ENCODE measurements around the gene GPR39.

The GPR39 gene

DNA sequence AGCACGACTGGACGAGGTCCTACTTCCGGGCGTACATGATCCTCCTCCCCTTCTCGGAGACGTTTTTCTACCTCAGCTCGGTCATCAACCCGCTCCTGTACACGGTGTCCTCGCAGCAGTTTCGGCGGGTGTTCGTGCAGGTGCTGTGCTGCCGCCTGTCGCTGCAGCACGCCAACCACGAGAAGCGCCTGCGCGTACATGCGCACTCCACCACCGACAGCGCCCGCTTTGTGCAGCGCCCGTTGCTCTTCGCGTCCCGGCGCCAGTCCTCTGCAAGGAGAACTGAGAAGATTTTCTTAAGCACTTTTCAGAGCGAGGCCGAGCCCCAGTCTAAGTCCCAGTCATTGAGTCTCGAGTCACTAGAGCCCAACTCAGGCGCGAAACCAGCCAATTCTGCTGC lies 228.6 kb downstream of the GPR39 start:
- in situ Hi-C loops (cut with MboI; ENCODE audit: low pct_unique_long_range_greater_than_20kb, low sequenced_read_pairs, unreplicated experiment) = no loop called here
- TF ChIP-seq, protein P1, sequence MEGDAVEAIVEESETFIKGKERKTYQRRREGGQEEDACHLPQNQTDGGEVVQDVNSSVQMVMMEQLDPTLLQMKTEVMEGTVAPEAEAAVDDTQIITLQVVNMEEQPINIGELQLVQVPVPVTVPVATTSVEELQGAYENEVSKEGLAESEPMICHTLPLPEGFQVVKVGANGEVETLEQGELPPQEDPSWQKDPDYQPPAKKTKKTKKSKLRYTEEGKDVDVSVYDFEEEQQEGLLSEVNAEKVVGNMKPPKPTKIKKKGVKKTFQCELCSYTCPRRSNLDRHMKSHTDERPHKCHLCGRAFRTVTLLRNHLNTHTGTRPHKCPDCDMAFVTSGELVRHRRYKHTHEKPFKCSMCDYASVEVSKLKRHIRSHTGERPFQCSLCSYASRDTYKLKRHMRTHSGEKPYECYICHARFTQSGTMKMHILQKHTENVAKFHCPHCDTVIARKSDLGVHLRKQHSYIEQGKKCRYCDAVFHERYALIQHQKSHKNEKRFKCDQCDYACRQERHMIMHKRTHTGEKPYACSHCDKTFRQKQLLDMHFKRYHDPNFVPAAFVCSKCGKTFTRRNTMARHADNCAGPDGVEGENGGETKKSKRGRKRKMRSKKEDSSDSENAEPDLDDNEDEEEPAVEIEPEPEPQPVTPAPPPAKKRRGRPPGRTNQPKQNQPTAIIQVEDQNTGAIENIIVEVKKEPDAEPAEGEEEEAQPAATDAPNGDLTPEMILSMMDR (IDR thresholded peaks at IDR 0.05; ENCODE audit: extremely low read depth, insufficient read depth, missing control alignments) = no peak
- DNase-seq (ENCODE audit: low spot score) = no peak

DNA sequence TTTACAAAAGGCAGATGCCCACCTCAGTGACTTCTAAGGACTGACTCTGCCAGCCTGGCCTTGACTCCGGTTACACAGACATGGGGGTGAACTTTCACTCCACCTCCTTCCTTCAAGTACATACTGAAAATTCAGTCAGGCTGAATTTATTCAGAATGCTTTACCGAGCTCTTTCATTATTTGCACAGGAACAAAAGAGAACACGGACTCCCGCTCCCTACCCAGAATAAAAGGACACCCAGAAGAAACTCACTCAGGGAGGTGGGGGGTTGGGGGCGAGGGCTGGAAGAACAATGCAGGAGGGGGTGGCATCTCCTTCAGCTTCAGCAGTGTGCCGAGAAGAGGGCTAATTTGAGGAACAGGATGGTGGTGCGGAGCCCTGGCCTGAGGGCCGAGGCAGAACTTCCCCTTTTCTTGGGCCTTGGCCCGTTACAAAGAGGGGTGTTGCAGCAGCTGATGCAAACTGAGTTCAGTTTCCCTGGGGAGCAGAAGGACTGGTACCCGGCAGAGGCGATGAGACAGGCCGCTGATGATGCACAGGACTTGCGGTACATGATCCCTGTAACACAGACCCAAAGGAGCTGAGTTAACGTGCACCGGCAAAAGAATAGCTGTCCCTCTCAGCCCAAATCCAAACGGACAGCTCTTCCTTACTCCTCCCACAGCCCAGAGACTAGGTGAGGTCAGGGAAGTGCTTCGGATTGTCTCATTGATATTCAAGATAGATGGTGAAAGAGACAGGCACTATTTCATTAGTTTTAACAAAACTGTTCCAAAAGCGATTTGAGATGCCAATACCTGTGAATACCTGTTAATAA lies 229.3 kb downstream of the GPR39 start:
- TF ChIP-seq, protein P1 (IDR thresholded peaks at IDR 0.05; ENCODE audit: extremely low read depth, insufficient read depth, missing control alignments) = no peak
- DNase-seq (ENCODE audit: low spot score) = no peak
- in situ Hi-C loops (cut with MboI; ENCODE audit: low pct_unique_long_range_greater_than_20kb, low sequenced_read_pairs, unreplicated experiment) = no loop called here

DNA sequence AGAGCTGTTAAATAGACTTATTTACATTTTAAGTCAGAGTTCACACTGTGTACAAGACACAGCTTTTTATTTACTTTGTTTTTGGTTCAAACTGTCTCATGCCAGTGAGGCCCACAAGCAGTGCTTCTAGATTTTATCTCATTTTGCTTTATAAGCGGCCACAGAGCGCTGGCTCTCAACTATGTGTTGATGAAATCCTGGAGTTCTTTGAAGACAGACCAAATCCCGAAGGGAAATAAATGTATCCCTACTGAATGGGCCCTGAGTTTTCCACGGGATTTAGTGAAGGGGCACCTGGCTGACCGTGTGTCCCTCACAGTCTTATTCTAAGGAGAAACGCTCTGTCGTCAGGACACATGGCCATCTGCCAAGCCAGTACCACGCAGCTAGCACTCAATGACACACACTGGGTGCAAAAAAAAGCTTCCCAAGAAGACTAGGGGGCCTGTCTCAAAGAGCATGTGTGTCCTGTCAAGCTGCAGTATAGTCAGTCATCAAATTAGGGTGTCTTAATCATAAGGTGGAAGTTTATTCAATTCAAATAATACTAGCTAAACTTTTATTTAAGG lies 230.0 kb downstream of the GPR39 start:
- in situ Hi-C loops (cut with MboI; ENCODE audit: low pct_unique_long_range_greater_than_20kb, low sequenced_read_pairs, unreplicated experiment) = no loop called here
- TF ChIP-seq, protein P1 (IDR thresholded peaks at IDR 0.05; ENCODE audit: extremely low read depth, insufficient read depth, missing control alignments) = no peak
- no peak for DNase-seq (ENCODE audit: low spot score)

DNA sequence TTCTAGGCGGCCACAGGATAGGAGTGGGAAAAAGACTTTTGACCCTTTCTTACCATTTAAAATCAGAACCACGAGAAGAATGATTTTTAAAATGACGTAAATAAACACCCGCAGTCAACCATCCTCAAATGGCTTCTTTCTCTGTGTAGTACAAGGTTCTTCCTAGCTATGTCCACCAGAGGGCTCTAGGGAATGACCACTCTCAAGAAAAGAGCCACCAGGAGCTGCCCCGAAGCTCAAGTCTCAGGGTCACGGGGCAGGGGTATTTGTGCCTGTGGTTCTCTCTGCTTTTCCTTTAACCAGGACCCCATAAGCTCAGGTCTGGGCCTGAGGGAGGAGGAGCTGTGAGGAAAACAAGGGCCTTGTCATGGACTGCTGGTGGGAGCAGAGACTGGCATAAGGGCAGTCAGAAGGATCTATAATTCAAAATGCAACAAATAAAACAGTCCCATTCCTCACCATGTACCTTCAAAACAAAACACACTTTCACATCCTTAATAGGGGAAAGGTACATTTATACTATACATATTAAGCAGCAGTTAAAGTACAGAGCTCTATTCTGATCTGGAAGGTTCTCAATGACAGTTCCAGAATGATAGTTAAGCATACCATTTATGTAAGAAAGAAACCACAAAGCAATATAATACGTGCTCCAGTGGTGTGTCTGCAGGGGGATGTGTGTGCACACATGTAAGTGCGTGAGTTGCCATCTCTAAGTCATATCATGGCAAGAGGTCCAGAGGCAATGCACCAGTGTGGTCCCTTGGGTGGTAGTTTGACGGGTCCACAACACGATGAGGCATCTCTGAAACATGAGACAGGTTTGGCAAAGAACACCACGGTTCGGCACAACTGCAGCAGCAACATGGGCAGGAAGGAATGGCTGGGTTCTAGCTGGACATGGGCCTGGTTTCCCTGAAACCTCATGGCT lies 234.8 kb downstream of the GPR39 start:
- DNase-seq (ENCODE audit: low spot score) = no peak
- TF ChIP-seq, protein P1 (IDR thresholded peaks at IDR 0.05; ENCODE audit: extremely low read depth, insufficient read depth, missing control alignments) = peak; percentile 34
- in situ Hi-C loops (cut with MboI; ENCODE audit: low pct_unique_long_range_greater_than_20kb, low sequenced_read_pairs, unreplicated experiment) = no loop called here

DNA sequence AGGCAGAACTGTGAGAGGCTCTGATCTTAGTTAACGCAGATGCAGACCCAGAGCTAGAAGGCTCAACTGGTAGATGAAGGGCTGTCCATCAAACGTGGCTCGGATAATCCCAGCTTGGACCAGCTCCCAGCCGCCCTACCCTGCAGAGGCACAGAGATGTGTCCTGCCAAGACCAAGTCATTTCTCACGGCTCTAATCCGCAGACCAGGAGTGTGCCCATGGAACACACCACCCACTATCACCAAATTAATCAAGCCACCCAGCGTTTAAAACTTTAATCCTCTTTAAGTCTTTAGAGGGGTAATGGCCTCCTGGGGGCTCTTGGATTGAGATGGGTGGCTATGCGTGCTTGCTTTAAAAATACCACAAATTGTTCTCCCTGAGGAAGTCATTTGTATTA lies 235.9 kb downstream of the GPR39 start:
- in situ Hi-C loops (cut with MboI; ENCODE audit: low pct_unique_long_range_greater_than_20kb, low sequenced_read_pairs, unreplicated experiment) = no loop called here
- DNase-seq (ENCODE audit: low spot score) = no peak
- TF ChIP-seq, protein P1 (IDR thresholded peaks at IDR 0.05; ENCODE audit: extremely low read depth, insufficient read depth, missing control alignments) = no peak

DNA sequence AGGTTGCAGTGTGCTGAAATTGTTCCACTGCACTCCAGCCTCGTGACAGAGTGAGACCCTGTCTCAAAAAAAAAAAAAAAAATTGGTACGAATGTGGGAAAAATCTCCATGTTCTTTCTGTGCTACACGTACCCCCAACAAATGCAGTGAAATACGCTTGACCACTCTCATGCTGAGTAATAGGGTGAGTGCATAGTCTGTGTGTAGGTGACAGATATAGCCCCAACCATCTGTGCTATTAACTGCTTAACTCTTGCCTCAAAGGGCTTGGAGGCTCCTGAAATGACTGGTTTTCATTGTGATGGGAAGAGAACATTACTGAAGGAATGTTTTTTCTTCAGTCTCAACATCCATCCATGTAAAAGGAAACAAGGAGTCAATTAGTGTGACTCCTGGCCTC lies 237.7 kb downstream of the GPR39 start:
- TF ChIP-seq, protein P1 (IDR thresholded peaks at IDR 0.05; ENCODE audit: extremely low read depth, insufficient read depth, missing control alignments) = no peak
- in situ Hi-C loops (cut with MboI; ENCODE audit: low pct_unique_long_range_greater_than_20kb, low sequenced_read_pairs, unreplicated experiment) = no loop called here
- DNase-seq (ENCODE audit: low spot score) = no peak

Data from GM13977 (cell line).